Stimulated activated CD8-positive, alpha-beta memory T cell treated with anti-CD3 and anti-CD28 coated beads, Interleukin-15, amount 100 ng/mL, for 1 hour (primary cell): ENCODE measurements around the gene RPLP1.

ENCODE experiments used
- DNase-seq: peaks from one replicate; pipeline ENCODE4 v3.0.0-alpha.2; 2020; ENCODE audit warnings: low read depth

RPLP1 gene

GRCh38 chr15:69452692-69453521 is at the start of gene RPLP1:
TSS of gene RPLP1 (plus strand) at chr15:69452818. CDS start at chr15:69452949, 131 bp downstream.
- peak; percentile 92 for DNase-seq

GRCh38 chr15:69403594-69403993 is 49.0 kb upstream of the RPLP1 start:
- no peak for DNase-seq

- DNase-seq, result no peak
Observed at GRCh38 chr15:69405110-69405509, 47.5 kb upstream of the RPLP1 start.

- no peak for DNase-seq
Observed at GRCh38 chr15:69407719-69408400, 44.8 kb upstream of the RPLP1 start.

- DNase-seq, result no peak
Observed at GRCh38 chr15:69408841-69409240, 43.8 kb upstream of the RPLP1 start.

GRCh38 chr15:69410248-69410874 is 42.3 kb upstream of the RPLP1 start:
- no peak for DNase-seq

GRCh38 chr15:69412274-69412673 is 40.3 kb upstream of the RPLP1 start:
- no peak for DNase-seq

- DNase-seq, result no peak
Observed at GRCh38 chr15:69412701-69413100, 39.9 kb upstream of the RPLP1 start.

GRCh38 chr15:69413822-69414700 is 38.6 kb upstream of the RPLP1 start, which contains the start of gene KIF23:
TSS of gene KIF23 (plus strand) at chr15:69414349. CDS start at chr15:69414466, 117 bp downstream.
- peak; percentile 87 for DNase-seq

GRCh38 chr15:69414701-69415167 is 37.9 kb upstream of the RPLP1 start:
- DNase-seq, result no peak

- DNase-seq, result no peak
Observed at GRCh38 chr15:69415381-69415780, 37.2 kb upstream of the RPLP1 start.

- DNase-seq, result no peak
Observed at GRCh38 chr15:69417581-69417980, 35.0 kb upstream of the RPLP1 start.

GRCh38 chr15:69421498-69421897 is 31.1 kb upstream of the RPLP1 start:
- no peak for DNase-seq

GRCh38 chr15:69422336-69422895 is 30.2 kb upstream of the RPLP1 start:
- DNase-seq, result no peak

- no peak for DNase-seq
Observed at GRCh38 chr15:69424001-69424400, 28.6 kb upstream of the RPLP1 start.

- no peak for DNase-seq
Observed at GRCh38 chr15:69424748-69425413, 27.7 kb upstream of the RPLP1 start.

GRCh38 chr15:69433831-69434230 is 18.8 kb upstream of the RPLP1 start:
- no peak for DNase-seq

- no peak for DNase-seq
Observed at GRCh38 chr15:69434238-69434637, 18.4 kb upstream of the RPLP1 start.

- no peak for DNase-seq
Observed at GRCh38 chr15:69434679-69435078, 17.9 kb upstream of the RPLP1 start.

GRCh38 chr15:69435985-69436384 is 16.6 kb upstream of the RPLP1 start:
- DNase-seq, result no peak

GRCh38 chr15:69436951-69437350 is 15.7 kb upstream of the RPLP1 start:
- no peak for DNase-seq
